Sigmoid colon (tissue), 4 donors: ENCODE measurements around the gene NEDD1.

Experiments
- CTCF ChIP-seq, 4 experiments: fragments of 450-650 bp in 3 of 4; fragments of 200-600 bp in 1 of 4; IDR thresholded peaks; one replicate each; pipeline ENCODE4 v1.5.1; 2016 to 2019; ENCODE audit warnings: antibody characterized with exemption in 4 of 4, mild to moderate bottlenecking in 3 of 4, moderate library complexity in 2 of 4
- POLR2AphosphoS5 ChIP-seq, 4 donors: sonication (generic); formaldehyde crosslinking; IDR thresholded peaks; one replicate each; pipeline ENCODE4 v1.6.1; 2017; ENCODE audit warnings: antibody characterized with exemption in 4 of 4

DNA sequence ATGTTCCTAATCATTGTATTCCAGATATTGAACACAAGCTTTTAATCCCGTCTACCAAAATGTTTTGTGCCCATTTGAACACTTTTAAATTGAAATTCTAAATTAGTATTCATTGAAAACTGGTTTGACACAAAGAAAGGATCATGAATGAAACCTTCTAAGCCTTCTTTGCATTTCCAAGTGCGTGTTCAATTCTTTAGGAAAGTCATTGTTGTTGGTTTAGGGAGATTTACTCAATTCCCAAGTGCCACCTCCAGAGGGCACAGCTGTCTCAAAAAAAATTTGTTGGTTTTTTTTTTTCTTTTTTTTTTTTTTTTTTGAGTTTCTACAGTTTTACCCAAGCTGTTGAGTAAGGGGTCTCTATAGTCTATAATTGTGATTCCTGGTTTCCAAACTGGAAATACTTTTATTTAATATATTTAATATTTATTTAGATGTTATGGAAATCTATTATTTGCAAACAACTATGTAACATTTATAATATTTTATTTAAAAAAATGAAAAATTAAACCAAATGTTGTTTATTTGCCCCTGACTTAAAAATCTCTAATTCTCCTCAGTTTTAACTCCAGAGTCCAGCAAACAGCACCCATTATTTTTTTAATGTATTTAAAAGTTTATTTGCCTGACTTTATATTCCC lies 79.9 kb downstream of the NEDD1 start:
- TF ChIP-seq POLR2AphosphoS5 (IDR thresholded peaks at IDR 0.05) (no peak), CTCF (IDR thresholded peaks at IDR 0.05) (peak in 2 of 4 experiments; percentile 20 to 29)
